HFF-Myc (cell line): ENCODE data around the gene WDFY2.

Source experiments
- DNase-seq: peaks from one replicate; pipeline ENCODE4 v3.0.0-alpha.2; 2011; ENCODE audit warnings: low read depth; ENCODE audit errors: extremely low read depth
- H3K4me3 ChIP-seq: replicated peaks from 2 replicates; pipeline ENCODE4 v1.5.1; 2011; ENCODE audit warnings: low read depth, mild to moderate bottlenecking, control low read depth, low read length
- TF ChIP-seq, protein P1 (sequence below): IDR thresholded peaks from 2 replicates; pipeline ENCODE4 v1.5.1; 2012; ENCODE audit warnings: mild to moderate bottlenecking, low read depth, low read length, control low read depth; ENCODE audit errors: missing control alignments

Gene WDFY2

DNA sequence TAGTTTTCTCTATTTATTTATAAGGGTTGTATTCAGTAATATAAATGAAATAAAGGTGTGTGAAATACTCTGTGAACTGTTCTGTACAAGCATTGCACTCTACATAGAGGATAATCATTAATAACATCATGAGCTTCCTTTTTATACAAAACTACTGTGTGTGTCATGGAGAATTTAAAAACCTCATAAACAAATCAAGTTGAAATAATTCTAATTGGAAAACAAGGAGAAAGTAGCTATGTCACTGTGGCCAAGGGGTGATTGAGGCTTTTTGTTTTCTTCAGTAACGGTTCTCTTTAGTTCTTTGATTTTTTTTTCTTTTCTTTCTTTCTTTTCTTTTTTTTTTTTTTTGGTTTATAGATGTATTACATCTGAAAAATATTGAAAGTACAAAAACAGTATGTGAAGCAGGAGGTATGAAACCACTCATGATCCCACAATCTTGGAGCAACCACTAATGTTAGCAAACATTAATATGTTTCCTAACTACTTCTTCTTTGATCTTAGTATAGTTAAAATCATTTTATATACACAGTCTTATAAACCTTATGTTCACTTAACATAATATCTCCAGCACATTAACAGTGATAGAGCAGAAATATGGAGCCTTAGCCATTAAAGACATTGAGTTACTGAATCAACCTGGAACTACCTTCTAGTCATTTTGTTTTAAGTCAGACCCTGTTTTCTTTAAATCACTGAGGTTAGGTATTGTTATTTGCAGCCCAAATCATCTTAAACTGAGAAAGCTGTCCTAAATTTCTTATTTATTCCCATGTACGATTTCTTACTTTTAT lies 45.4 kb downstream of the WDFY2 start:
- no peak overlapping the region for H3K4me3 ChIP-seq
- no peak for DNase-seq
- TF ChIP-seq, protein P1, sequence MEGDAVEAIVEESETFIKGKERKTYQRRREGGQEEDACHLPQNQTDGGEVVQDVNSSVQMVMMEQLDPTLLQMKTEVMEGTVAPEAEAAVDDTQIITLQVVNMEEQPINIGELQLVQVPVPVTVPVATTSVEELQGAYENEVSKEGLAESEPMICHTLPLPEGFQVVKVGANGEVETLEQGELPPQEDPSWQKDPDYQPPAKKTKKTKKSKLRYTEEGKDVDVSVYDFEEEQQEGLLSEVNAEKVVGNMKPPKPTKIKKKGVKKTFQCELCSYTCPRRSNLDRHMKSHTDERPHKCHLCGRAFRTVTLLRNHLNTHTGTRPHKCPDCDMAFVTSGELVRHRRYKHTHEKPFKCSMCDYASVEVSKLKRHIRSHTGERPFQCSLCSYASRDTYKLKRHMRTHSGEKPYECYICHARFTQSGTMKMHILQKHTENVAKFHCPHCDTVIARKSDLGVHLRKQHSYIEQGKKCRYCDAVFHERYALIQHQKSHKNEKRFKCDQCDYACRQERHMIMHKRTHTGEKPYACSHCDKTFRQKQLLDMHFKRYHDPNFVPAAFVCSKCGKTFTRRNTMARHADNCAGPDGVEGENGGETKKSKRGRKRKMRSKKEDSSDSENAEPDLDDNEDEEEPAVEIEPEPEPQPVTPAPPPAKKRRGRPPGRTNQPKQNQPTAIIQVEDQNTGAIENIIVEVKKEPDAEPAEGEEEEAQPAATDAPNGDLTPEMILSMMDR = no peak

DNA sequence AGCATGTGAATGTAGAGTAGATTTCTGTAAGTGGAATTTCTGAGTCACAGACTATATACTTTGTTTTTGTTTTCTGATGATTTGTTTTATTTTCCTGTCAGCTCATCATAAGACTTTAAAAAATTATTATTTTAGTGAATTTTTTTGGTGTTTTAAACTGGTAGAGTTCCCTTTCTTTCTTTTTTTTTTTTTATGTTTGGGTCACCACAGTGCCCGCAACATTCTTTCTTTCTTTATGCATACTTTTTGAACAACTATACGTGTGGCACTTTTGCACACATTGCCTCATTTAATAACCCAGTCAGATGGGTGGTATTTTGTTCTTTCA lies 46.0 kb downstream of the WDFY2 start:
- no peak overlapping the region for H3K4me3 ChIP-seq
- TF ChIP-seq, protein P1 = no peak
- DNase-seq = no peak

DNA sequence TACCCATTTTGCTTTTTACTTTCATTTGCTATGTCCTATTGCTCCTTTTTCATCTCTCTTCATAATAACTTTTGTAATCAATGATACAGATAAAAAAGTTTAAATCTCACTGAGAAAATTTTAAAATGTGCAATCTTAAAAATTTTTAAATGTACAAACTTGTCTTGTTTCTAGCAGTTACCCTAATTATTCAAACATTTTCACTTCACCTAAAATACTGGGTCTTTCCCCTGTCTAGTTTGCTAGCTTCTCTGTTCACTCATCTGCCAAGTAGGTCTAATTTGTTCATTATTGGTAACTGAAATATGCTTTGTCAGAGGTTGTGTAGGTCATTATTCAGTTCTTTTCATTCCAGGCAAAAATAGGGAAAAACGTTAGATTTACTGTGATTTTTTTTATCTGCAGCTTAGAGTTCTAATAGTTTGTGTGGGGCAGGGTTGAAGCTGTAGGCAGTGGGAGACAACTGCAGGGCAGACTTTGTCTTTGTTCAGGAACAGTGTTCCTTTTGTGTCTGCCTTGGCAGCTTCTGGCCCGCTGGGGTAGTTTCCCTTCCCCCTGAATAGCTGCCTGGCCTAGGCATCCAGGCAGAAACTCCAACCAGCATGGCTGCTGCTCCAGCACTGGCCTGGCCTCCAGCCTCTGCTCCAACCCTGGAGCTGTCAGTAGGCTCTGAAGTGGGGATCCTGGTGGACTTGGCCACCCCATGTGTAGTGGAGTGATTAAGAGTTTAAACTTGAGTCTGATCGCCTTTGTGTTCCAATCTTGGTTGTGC lies 48.5 kb downstream of the WDFY2 start:
- no peak for DNase-seq
- TF ChIP-seq, protein P1 = no peak
- H3K4me3 ChIP-seq = no peak overlapping the region

DNA sequence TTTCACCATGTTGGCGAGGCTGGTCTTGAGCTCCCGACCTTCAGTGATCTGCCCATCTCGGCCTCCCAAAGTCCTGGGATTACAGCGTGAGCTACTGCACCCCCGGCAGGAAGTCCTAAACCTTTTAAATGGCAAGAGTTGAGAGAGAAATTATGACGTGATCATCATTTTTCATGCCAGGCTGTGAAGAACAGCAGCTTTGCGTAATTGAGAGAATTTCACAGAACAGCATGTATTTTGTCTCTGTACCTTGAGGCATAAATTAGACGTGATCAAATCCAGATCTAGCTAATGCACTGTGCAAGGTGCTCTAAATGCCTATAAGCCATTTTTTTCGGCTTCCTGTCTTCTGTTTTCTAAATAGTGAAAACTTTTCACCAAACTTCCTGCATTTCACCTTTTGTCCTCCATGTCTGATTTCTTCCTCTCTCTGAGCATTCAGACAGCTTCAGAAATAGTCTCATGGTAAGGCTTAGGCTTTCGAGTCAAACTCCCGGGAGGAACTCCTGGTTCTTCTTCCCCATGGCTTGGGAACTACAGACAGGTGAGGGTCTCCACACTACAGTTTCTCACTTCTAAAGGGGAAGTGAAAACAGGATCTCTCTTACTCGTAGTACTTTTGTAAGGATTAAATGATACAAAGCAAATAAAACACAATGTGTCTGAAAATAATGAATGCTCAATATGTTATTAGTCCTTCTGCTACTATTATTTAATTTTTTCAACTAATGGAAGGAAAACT lies 51.0 kb downstream of the WDFY2 start:
- H3K4me3 ChIP-seq = no peak overlapping the region

DNA sequence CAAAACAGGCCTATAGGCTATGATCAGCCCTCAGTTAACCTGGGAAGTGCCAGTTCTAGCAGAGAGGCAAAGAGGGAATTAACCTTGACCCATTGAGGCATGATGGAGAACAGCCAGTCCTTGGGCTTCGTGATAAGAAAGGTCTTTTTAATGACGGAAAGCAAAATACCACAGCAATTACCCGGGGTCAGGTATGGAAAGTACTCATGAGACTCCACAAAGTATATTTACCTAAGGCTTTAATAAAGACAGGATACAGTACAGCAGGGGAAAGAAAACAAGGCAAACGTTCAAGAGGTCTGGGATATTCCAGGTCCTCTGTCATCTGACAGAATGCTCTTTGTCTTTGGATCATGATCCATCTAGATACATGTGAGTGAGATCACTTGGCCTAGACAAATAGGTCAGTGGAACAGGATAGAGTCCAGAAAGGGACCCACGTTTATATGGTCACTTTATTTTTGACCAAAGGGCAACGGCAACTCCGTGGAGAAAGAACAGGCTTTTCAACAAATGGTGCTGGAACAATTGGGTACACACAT lies 52.2 kb downstream of the WDFY2 start:
- DNase-seq = no peak
- H3K4me3 ChIP-seq = no peak overlapping the region
- TF ChIP-seq, protein P1 = no peak

More for the DNA sequence above, 51.0 kb downstream of the WDFY2 start:
- no peak for DNase-seq
- TF ChIP-seq, protein P1 = no peak

DNA sequence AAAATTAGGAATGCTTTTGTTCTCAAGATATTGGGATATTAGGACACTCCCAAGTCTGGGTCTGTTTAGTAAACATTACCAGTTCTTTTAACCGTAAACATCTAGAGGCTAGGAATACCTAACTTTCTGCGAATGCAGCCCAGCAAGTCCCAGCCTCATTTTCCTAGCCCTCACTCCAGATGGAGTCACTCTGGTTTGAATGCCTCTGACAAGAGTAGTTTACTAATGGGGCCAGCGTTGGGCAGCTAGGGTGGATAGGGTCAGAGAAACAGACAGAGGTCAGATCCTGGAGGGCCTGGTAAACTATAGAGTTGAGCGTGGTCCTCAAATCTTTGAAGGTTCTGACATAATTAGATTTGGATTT lies 53.6 kb downstream of the WDFY2 start:
- DNase-seq = no peak
- TF ChIP-seq, protein P1 = no peak
- H3K4me3 ChIP-seq = no peak overlapping the region
